ENCODE results near the gene GCGR. TPM values are rescaled to one million over a fixed set of nuclear protein-coding genes. Genes with fewer than 3 reads are reported as not detected.

Gene GCGR
- total and polyA plus RNA-seq, 10 donors, result 0.06 to 0.37 (median 0.14) TPM; not detected in 6

DNA sequence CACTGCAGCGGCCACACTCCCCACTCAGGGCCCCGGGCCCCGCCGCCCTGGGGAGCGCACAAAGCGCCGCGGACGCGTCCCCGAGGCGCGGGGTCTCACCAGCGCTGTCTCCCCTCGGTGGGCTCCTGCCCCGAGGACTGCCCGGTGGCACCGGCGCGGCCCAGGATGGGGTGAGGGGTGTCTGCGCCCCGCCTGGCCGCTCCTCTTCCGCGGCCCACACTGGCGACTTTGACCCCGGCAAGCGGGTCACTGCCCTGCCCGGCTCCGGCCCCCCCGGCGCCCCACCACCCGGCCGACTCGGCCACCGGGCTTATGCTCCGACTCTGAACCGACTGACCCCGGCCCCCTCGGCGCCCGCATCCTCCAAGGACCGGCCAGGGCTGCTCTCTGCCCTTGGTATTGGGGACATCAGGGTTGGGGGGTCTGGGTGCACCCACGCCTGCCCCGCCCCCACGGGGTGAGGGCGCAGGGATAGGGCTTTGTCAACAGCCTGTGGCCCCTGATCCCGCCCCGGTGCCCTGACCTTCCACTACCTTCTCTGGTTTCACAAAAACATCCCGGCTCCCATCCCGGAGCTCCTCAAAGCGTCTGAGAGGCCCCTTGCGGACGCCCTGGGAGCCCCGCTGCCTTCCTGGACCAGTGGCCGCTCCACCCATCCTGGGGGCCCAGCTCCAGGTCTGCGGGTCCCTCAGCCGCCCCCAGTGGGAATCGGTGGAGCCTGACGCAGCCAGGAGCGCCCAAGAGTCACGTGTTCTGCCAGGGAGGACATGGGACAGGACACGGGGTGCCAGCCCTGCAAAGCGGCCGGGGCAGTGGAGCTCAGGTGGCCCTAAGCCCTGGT lies 829 bp downstream of the GCGR start:
- Histone ChIP-seq H3K36me3 (no peaks in the 10 kb centered on the region), H3K27me3 (replicated peaks in 1 of 7) (peaks cover 0 to 100% (median 72%) of the 10 kb centered on the region in 7 donors), H3K27ac (no peak overlapping the region), H3K4me1 (peaks cover 8 to 26% (median 21%) of the 10 kb centered on the region in 6 donors), H3K4me3 (peak overlapping the region in 2 of 8 donors; percentile 4 to 49), H3K9me3 (no peaks in the 10 kb centered on the region)
- TF ChIP-seq, protein P1, sequence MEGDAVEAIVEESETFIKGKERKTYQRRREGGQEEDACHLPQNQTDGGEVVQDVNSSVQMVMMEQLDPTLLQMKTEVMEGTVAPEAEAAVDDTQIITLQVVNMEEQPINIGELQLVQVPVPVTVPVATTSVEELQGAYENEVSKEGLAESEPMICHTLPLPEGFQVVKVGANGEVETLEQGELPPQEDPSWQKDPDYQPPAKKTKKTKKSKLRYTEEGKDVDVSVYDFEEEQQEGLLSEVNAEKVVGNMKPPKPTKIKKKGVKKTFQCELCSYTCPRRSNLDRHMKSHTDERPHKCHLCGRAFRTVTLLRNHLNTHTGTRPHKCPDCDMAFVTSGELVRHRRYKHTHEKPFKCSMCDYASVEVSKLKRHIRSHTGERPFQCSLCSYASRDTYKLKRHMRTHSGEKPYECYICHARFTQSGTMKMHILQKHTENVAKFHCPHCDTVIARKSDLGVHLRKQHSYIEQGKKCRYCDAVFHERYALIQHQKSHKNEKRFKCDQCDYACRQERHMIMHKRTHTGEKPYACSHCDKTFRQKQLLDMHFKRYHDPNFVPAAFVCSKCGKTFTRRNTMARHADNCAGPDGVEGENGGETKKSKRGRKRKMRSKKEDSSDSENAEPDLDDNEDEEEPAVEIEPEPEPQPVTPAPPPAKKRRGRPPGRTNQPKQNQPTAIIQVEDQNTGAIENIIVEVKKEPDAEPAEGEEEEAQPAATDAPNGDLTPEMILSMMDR (IDR thresholded peaks at IDR 0.05 in 8 of 11, conservative IDR thresholded peaks at IDR 0.05 in 3 of 11), result no peak
- no peak for TF ChIP-seq POLR2A (IDR thresholded peaks at IDR 0.05)
- TF ChIP-seq POLR2AphosphoS5 (IDR thresholded peaks at IDR 0.05), result no peak
- DNase-seq, result no peak
- intact Hi-C loops (cut with DNase I; ENCODE audit: low total_unique reads), result no loop called here
- WGBS, 5 donors, result 6 to 10% (median 8%) methylated on average over 12 to 65 of the region's 65 CpGs

DNA sequence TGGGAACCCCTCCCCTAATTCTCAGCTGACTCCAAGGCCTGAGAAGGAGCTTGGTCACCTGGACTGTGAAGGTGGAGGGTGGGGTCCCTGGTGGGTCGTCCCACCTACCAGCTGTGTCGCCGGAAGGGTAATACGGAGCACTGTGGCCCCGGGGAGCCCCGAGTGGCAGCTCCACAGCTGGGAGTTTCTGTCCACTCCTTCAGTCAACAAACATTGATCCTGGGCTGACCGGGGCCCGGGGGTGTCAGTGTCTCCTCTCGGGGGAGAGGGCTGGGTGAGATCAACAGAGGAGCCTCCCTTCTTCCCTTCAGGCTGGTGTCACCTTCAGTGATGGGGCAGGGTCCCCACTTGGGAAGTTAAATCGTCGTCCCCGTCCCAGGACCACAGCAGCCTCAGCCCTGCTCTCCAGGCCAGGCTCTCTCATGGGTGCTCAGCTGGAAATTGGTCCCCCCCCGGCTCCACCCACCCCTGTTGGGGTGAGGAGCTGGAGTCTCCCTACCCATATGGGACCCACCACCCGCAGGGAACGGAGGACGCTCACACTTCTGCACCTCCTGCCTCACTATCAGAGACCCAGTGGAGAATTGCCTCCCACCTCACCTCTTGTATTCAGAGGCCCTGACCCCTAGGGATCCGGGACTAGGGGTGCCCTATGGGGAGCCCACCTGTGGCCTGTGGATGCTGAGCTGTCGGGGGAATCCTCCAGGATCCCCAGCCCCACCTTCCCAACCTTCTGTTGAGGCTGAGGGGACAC lies 1.9 kb downstream of the GCGR start:
- TF ChIP-seq, protein P1 (IDR thresholded peaks at IDR 0.05 in 8 of 11, conservative IDR thresholded peaks at IDR 0.05 in 3 of 11), result no peak
- TF ChIP-seq POLR2AphosphoS5 (IDR thresholded peaks at IDR 0.05) (no peak), POLR2A (IDR thresholded peaks at IDR 0.05) (no peak)
- peaks cover 8 to 26% (median 21%) of the 10 kb centered on the region in 6 donors for H3K4me1 ChIP-seq
- H3K9me3 ChIP-seq, result no peaks in the 10 kb centered on the region
- intact Hi-C loops (cut with DNase I; ENCODE audit: low total_unique reads), result no loop called here
- peaks cover 0 to 100% (median 75%) of the 10 kb centered on the region in 7 donors for H3K27me3 ChIP-seq (replicated peaks in 1 of 7)
- no peak overlapping the region for H3K27ac ChIP-seq
- 64 to 75% (median 71%) methylated on average over 14 to 18 of the region's 18 CpGs for WGBS, 5 donors
- no peak overlapping the region for H3K4me3 ChIP-seq
- DNase-seq, result no peak
- H3K36me3 ChIP-seq, result no peaks in the 10 kb centered on the region

DNA sequence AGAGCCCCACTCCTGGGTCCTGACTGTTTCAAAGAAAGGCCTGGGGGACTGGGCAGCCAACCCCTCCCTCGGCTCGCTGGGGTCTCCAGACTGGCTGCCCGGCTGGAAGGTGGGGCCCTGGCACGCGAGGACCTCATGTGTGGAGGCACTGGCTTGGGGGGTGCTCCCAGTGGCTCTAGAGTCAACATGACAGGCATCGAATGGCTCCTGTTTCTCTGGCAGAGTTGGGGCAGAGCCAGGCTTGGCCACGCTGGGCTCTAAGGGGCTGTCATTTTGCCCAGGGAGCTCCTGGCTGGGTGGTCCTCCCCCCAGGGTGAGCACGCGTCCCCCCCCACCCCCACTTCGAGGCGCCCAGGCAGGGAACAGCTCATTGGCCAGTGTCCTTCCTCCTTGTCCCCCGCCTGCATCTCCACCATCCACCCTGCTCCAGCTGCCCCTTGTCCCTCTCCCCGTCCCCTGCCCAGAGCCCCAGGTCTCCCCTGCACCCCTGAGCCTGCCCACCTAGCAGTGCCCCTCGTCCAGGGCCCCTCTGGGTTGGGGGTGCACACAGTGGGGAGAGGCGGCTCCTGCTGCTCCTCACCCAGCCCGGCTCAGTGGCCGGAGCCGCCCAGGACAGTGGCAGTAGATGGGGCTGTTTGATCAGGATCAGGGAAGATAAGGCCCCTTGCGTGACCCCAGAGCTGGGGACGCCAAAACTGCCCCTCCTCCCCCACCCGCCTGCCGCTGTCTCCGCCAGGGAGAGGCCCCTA lies 2.7 kb downstream of the GCGR start:
- Histone ChIP-seq H3K4me3 (no peak overlapping the region), H3K36me3 (no peaks in the 10 kb centered on the region), H3K9me3 (no peaks in the 10 kb centered on the region), H3K27me3 (replicated peaks in 1 of 7) (peaks cover 0 to 100% (median 71%) of the 10 kb centered on the region in 7 donors), H3K27ac (no peak overlapping the region), H3K4me1 (peaks cover 8 to 26% (median 21%) of the 10 kb centered on the region in 6 donors)
- intact Hi-C loops (cut with DNase I; ENCODE audit: low total_unique reads), result no loop called here
- TF ChIP-seq, protein P1 (IDR thresholded peaks at IDR 0.05 in 8 of 11, conservative IDR thresholded peaks at IDR 0.05 in 3 of 11), result no peak
- 27 to 42% (median 34%) methylated on average over 16 to 23 of the region's 23 CpGs for whole genome bisulfite sequencing, 5 donors
- no peak for DNase-seq
